ENCODE results near the gene DRAXIN.

DRAXIN gene

DNA sequence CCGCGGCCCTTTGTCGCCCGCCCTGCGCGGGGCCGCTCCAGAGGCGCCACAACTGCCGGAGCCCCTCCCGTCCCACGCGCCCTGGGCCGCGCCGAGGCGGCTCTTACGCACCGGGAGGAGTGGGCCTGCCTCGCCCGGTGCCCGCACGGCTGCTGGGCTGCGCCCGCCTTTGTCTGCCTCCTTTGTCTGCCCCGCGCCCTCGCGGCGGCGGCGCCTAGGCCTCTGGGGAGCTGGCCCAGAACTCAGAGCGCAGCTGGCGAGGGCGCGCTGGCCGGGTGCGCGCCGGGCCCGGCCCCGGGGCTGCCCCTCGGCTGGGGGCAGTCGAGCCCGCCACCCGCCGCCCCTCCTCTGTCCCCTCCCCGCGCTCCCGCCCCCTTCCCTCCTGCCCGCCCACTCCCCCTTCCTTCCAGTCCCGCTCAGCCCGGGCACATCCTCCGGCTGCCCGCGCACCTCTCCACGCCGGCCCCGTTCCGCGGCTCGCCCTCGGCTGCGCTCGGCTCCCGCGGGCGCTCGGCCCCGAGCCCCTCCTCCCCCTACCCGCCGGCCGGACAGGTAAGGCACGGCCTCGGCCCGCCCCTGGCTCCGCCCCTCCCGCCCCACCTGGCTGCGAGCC, at the start of gene DRAXIN:
TSS of gene DRAXIN (plus strand) at position 409 of the 613 bp plus-strand sequence. CDS start 14,549 bp downstream, outside the sequence.
- DNase-seq (ENCODE audit: low read depth), result no peak

DNA sequence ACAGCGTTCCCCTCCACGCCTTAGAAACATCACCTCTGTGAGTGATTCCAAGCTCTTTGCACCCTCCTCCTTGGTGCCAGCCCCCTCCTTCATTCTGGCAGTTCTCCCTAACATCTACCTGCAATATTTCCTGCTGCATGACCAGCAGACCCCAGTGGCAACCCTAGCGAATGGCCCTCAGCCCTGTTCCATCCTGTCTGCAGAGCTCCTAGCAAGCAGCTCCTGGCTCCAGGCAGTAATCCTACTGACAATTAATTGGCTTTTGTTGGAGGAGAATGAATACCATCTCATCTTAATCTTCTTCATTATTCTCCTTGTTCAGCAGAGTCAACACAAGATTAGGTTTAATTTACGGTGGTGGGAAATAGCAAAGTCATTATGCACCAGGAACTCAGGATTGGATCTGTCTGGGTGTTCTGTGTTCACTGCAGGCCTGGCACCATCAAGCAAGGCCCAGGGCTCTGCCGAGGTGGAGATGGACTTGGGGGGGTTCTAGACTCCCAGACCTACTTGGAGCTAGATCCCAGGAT, 49.7 kb upstream of the DRAXIN start:
- DNase-seq (ENCODE audit: low read depth), result no peak

DNA sequence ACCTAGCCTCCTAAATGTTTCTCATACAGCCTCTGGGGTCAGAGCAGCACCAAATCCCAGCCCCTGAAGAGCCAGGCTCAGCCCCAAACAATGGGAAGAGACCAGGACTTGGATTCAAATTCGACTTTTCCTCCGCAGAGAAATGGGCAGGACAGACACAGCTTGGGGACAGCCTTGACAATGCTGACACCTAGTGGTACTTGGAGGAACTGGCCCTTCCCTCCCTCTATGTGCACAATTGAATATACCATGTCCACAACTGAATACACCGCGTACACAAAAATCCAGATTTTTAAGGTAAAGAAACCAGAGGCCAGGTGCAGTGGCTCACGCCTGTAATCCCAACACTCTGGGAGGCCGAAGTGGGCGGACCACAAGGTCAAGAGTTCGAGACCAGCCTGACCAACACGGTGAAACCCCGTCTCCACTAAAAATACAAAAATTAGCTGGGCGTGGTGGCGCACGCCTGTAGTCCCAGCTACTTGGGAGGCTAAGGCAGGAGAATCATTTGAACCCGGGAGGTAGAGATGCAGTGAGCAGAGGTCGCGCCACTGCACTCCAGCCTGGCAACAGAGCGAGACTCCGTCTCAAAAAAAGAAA, 49.0 kb upstream of the DRAXIN start:
- peak; percentile 23 for DNase-seq (ENCODE audit: low read depth)

DNA sequence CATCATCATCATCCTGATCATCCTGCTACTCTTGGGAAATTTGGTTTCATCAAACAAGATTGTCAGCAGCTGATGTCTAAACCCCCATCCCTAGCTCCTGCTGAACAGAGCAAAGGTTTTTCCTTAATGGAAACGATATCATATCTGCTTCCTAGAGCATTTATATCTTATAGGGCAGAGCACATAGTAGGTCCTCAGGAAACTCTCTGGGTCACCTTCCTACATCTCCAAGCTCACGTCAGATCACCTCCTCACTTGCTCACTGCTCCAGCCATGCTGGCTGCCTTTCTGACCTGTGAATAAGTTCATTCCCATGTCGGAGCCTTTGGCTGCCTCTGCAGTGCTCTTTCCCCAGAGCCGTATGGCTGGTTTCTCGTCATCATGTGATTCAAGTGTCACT, 47.7 kb upstream of the DRAXIN start:
- DNase-seq (ENCODE audit: low read depth), result no peak

DNA sequence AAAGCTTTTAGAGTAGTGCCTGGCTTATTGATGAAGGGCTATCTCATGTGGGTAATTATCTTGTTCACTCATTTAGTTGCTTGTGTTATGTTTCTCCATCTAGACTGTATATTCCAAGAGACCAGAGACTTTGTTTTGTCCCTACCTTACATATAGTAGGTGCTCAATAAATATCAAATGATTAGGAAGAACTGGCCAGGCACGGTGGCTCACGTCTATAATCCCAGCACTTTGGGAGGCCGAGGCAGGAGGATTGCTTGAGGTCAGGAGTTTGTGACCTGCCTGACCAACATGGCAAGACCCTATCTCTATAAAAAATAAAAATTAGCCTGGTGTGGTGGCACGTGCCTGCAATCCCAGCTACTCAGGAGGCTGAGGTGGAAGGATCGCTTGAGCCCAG, 46.2 kb upstream of the DRAXIN start:
- no peak for DNase-seq (ENCODE audit: low read depth)

GRCh38 chr1:11645670-11646265, 45.7 kb upstream of the DRAXIN start:
- DNase-seq (ENCODE audit: low read depth), result peak; percentile 42

- no peak for DNase-seq (ENCODE audit: low read depth)
Observed at GRCh38 chr1:11646317-11646716, 45.2 kb upstream of the DRAXIN start.

- DNase-seq (ENCODE audit: low read depth), result no peak
Observed at GRCh38 chr1:11647333-11647732, 44.2 kb upstream of the DRAXIN start.

GRCh38 chr1:11648039-11648438, 43.5 kb upstream of the DRAXIN start:
- DNase-seq (ENCODE audit: low read depth), result no peak

DNA sequence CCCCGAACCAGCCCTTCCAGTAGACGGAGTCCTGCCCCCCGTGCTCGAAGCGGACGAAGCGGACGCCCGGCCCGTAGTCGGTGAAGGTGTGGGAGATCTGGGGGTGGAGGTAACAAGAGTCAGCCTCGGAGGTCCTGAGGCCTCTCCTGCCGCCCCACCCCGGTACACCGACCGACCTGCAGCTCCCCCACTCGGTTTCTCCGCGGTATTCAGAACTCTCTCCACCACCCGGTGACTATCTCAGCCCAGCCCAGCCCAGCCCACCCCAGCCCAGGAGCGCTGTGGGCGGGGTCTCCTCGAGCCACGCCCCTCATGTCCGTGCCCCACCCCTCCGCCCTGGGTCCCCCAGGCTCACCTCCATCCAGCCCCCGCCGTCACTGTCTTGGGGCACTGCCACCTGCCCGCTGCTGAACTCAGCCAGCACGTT, 42.8 kb upstream of the DRAXIN start:
- DNase-seq (ENCODE audit: low read depth), result no peak

- DNase-seq (ENCODE audit: low read depth), result no peak
Observed at GRCh38 chr1:11649237-11649623, 42.3 kb upstream of the DRAXIN start.

DNA sequence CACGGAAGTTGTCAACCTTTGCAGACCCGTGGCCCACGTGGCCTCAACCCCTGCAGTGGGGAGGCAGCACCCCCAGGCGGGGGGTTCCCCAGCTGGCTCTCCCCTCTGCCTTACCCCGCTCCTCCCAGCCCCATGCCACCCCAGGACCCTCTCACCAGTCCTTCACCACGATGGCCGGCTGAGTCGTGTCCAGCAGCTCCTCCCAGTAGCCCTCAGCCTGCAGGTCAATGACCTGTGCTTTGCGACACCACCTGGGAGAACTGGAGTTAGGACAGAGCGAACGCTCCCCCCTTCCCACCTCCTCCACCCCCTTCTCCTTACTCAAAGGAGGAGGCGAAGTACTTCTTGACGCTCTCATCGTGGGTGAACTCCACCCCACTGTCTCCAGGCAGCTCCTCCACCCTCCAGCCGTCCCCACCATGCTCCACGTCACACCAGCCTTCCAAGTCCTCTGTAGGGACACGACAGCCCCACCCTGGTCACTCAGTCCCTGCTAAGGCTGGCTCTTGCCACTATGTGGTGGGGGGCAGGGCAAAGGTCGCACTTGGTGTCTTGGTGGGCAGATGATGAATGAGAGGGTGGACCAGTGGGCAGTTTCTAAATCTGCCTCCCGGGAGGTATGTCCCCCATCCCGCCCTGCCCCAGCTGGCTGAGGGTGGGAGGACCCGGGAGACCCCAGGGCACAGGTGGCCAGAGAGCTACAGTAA, 41.7 kb upstream of the DRAXIN start:
- no peak for DNase-seq (ENCODE audit: low read depth)

GRCh38 chr1:11650331-11650991, 41.0 kb upstream of the DRAXIN start:
- DNase-seq (ENCODE audit: low read depth), result no peak

- DNase-seq (ENCODE audit: low read depth), result no peak
Observed at GRCh38 chr1:11651017-11651416, 40.5 kb upstream of the DRAXIN start.

- DNase-seq (ENCODE audit: low read depth), result no peak
Observed at GRCh38 chr1:11652203-11652780, 39.2 kb upstream of the DRAXIN start.

DNA sequence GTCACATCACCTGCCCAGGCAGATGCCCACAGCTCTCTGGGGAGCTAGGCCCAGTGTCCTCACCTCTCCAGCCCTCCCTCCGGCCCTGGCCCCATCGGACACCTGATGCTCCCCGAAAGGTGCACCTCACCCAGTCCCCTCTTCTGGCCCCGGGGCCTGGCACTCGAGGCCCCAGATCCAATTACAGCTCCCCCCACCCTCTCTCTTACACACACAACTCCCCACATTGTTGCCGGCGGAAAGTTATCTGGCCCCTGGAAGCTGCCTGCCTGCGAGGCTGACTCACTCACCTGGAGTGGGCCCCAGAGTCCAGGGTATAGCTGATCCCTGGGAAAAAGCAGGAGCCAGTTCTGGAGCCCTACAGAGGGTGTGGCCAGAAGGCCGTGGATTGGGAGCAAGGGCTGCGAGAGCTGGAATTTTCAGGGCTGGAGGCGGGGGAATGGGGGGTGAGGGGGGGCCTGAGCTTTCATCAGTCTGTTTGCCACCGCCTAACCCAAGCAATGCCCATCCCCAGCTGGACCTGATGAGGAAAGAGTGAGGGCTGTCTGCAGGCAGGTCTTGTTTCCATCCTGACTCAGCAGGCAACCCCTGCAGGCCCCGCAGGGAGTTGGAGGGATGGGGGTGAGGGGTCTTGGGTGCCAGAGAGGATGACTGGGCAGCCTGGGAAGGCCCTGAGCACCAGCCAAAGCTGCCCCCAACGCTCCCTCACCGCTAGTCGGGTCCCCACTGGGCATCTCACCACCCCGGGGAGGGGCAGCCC, 38.2 kb upstream of the DRAXIN start:
- no peak for DNase-seq (ENCODE audit: low read depth)

DNA sequence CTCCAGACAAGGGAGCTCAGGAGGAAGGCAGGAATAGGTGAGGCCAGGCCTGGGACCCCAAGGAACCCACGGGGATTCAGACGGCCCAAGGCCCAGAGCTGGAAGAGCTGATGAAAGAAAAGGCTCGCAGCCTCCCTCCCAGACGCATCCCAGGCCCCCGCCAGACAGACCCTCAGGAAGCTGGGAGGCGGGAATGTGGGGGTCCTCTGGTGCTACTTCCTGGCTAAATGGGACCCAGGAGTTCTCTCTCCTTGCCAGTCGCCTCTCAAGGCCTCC, 37.7 kb upstream of the DRAXIN start:
- no peak for DNase-seq (ENCODE audit: low read depth)

- no peak for DNase-seq (ENCODE audit: low read depth)
Observed at GRCh38 chr1:11654137-11654938, 37.2 kb upstream of the DRAXIN start, which contains the start of the genes FBXO2 and FBXO44. TSS of gene FBXO2 (minus strand) at chr1:11654429. CDS start at chr1:11654340, 89 bp downstream. TSS of gene FBXO44 (plus strand) at chr1:11654877. CDS start at chr1:11655836, 959 bp downstream.

DNA sequence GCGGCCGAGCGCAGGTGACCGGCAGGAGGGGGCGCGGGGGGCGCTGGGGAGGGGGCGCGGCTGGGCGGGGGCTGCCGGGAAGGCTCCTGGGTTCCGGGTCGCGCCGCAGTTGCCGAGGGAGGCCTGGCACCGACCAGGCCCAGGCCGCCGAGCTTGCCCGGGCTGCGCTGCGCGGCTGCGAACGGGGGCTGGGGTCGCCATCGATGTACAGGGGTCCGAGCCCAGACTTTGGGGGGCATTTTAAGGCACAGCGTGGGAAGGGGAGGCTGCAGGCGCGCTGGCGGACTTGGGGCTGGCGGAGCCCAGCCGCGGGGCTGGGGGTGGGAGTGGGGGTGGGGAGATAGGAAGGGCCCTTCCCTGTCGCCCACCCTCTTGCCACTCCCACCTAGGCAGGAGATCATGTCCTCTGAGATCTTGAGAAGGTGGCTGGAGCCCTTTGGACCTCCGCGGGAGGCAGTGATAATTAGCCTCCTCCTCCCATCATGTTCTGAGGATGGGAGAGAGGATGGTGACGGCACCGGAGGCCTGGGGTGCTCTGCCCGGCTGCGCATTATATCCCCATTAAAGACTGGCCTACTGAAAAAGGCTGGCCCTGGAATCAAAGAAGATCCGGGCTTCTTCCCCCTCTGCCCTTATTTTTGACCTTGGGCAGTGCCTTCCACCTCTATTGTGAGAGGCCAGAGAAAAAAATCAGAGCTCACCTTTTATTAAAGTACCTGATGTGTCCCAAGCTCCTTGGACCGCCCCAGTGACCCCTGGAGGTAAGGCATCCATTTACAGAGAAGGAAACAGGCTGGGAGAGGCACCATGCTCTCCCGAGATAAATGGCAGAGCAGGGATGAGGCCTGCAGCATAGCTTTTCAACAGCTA, 36.3 kb upstream of the DRAXIN start:
- no peak for DNase-seq (ENCODE audit: low read depth)
